Head of caudate nucleus (tissue), 42 donors: ENCODE results near the gene NINJ1.

Source experiments
- DNase-seq, 42 donors: peaks; one replicate each; pipeline versions ENCODE4 v3.0.0 to v3.0.0-alpha.2; 2020 to 2021; ENCODE audit warnings: mixed read lengths in 7 of 42
- intact Hi-C: fragments of 100-400 bp; cut with DNase I; formaldehyde crosslinking; loops from one replicate; pipeline ENCODE4 v1.15.0; 2022

The NINJ1 gene

GRCh38 chr9:93134015-93134739 lies at the start of gene NINJ1:
NINJ1 (minus strand) TSS chr9:93134251; CDS start chr9:93134217, 34 bp downstream.
- intact Hi-C loops, result loop anchor here (5.0 kb wide), 1 partner anchor 37 kb away; the partner anchor contains the start of gene CARD19
- peak in 39 of 42 donors; percentile 37 to 84 (median 69) for DNase-seq

GRCh38 chr9:93183131-93183662 lies 49.1 kb upstream of the NINJ1 start:
- intact Hi-C loops, result loop anchor here (10.0 kb wide), 1 partner anchor 112 kb away; no protein-coding TSS in a partner anchor
- DNase-seq, result no peak

GRCh38 chr9:93182572-93182971 lies 48.5 kb upstream of the NINJ1 start:
- intact Hi-C loops, result loop anchor here (10.0 kb wide), 1 partner anchor 112 kb away; no protein-coding TSS in a partner anchor

DNA sequence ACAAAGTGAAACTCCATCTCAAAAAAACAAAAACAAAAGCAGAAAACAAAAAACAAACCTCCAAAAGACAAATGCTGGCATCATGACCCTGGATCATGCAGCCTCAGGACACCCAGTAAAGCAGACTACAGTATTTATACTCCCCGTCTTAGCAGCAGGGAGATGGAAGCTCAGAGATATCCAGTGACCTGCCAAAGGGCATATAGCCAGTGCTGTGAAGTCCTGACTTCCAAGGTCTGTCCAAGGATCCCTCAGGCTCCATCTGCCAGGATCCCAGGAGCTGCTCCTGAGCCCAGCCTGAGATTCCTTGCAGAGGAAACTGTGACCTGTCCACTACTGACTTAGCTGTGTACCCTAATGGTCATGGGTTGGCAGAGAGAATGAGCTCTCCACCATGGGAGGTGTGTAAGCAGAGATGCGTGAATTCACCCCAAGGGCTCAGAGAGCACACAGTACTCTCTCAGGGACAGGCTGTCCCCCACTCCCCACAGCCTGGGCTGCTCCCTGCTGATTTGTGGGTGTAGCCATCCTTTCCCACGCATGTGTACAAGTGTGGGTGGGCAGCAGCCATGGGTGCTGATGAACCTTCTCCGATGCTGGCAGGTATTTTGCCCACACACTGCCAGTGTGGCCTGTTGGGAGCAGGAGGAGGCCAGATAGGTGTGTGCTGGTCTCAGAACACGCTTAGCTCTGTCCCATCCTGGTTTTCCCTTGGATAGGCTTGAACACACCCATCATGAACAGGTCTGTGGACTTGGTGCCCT lies 47.8 kb upstream of the NINJ1 start:
- intact Hi-C loops, result loop anchor here (10.0 kb wide), 1 partner anchor 113 kb away; no protein-coding TSS in a partner anchor
- no peak for DNase-seq

More at GRCh38 chr9:93182572-93182971, 48.5 kb upstream of the NINJ1 start:
- no peak for DNase-seq

GRCh38 chr9:93180938-93181337 lies 46.9 kb upstream of the NINJ1 start:
- no peak for DNase-seq
- intact Hi-C loops, result loop anchor here (10.0 kb wide), 1 partner anchor 114 kb away; no protein-coding TSS in a partner anchor

DNA sequence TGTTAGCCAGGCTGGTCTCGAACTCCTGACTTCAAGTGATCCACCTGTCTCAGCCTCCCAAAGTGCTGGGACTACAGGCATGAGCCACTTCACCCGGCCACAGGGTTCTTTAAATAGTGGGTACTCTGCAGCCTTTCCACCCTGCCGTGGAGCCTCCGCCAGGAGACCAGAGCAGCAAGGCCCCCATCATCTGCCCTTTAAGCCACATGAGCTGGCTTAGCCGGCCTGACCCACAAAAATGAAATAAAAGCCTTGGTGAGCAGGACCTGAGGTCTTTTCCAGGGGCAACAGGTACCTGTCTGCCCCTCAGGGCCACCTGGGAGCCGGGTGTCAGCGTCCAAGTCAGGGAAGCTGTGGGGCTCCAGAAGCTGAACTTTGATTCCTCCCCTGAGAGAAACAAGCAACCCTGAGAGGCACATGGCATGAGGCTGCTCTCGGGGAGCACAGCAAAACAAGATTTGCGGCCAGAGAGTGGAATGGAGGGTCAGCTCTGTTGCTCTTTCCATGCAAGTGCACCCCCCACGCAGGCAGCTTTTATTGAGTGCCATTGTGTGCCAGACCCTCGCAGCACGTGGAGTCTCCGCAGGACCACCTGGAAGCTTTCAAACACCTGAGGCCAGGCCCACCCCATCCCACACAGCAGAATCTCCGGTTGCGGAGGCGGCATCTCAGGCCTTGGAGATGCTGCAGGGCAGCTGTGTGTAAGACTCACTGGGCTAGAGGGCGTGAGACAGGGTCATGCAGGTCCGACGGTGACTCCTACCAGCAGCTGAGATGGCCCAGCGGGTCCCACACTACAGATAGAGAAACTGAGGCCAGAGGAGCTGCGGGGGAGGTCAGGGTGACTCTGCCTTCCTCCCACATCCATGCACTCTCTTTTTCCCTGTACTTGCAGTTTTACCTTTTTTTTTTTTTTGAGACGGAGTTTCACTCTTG lies 45.1 kb upstream of the NINJ1 start:
- intact Hi-C loops, result no loop called here
- no peak for DNase-seq

GRCh38 chr9:93177676-93178075 lies 43.6 kb upstream of the NINJ1 start:
- DNase-seq, result no peak
- intact Hi-C loops, result no loop called here

- DNase-seq, result no peak
- intact Hi-C loops, result no loop called here
Observed at GRCh38 chr9:93174976-93175375, 40.9 kb upstream of the NINJ1 start.

- DNase-seq, result no peak
- intact Hi-C loops, result no loop called here
Observed at GRCh38 chr9:93173365-93174051, 39.5 kb upstream of the NINJ1 start.

DNA sequence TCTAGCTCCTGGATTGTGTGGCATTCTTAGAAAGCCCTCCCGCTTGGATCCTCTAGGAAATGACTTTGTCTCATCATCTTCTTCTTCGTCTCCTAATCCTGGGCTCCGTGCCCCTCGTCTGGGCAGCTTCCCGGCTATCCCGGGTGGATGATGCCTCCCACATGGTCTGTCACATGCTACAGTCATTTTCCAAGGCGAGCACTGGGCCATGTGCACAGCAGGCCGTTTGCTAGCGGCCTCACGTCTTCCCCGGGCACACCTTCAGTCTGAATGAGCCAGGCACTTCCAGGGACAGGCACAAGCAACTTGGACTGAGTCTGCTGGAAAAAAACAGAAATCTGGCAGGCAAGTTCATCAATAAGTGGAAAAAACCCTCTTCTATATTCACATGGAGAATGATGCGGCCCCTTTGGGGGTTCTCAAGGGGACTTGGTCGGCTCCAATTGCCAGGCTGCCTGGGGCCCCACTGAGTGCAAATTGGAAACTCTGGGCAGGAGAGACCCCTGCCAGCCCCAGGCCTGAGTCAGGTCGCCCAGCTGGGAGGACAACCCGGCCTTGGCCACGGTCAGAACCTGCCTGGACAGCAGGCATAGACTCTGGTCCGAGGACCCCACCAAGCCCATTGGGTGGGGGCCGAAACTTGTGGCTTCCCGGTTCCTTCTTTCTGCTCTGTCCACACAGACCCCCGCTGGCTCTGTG lies 38.8 kb upstream of the NINJ1 start:
- DNase-seq, result no peak

DNA sequence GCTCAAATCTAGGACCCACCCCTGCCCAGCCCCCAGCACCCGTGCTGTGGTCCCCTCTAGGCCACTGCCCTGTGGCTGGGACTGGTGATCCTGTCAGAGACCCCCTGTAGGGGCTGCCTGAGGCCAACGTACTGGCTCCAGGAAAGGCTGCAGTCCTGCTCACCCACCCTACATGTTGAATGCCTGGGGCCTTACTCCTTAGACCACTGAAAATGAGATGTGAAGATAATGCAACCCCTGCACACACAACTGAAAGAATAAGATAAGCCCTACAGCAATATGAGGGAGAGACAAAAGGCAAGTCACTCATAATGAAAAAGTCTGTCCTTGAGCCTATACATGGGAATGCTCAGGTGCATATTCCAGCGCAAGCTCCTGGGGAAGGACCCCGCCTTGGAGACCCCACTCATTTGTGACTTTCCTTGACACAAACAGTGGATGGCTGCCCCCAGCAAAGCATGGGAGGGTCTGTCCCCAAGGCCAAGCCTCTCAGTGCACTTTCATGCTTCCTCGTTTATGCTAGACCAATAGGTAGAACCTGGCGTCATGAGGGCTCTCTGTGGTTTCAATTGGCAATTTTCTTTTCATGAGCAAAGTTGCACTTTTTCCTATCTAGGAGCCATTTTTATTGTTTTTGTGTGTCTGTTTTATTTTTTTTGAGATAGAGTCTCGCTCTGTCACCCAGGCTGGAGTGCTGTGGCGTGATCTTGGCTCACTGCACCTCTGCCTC lies 37.4 kb upstream of the NINJ1 start:
- no peak for DNase-seq
- intact Hi-C loops, result no loop called here

More for the DNA sequence above, 38.8 kb upstream of the NINJ1 start:
- intact Hi-C loops, result no loop called here

- no peak for DNase-seq
Observed at GRCh38 chr9:93170571-93170970, 36.5 kb upstream of the NINJ1 start.

GRCh38 chr9:93169444-93169843 lies 35.4 kb upstream of the NINJ1 start:
- intact Hi-C loops, result no loop called here
- DNase-seq, result no peak

More at GRCh38 chr9:93170571-93170970, 36.5 kb upstream of the NINJ1 start:
- intact Hi-C loops, result no loop called here

- intact Hi-C loops, result no loop called here
- DNase-seq, result no peak
Observed at GRCh38 chr9:93168581-93168980, 34.5 kb upstream of the NINJ1 start.

DNA sequence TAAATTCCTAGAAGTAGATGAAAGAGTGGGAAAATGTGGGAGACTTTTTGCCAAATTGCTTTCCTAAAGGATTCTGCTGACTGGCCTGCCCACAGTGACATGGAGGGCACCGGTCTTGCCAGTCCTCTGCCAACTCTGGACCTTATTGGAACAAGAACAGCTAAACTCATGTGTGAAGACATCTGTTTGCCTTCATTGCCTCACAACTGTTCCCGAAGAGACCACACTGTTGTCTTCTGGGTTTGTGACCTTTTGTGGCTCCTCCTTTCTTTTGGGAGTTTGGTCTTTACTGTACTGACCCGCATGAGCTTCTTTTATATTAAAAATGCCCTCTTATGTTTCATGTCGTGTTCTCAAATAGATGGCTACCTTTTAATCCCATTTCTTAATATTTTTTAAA lies 33.8 kb upstream of the NINJ1 start:
- intact Hi-C loops, result no loop called here
- no peak for DNase-seq

DNA sequence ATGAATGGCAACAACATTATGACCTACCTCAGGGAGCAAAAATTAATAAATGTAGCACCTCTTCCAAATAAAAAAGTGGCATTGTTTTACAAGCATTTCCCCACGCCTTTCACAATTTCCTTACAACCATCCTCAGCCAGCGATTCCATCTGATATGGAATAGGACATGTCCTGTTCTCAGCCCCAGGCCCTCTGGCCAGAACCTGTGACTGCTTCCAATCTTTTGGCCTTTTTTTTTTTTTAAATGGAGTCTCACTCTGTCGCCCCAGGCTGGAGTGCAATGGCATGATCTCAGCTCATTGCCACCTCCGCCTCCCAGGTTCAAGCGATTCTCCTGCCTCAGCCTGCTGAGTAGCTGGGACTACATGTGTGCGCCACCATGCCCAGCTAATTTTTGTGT lies 33.1 kb upstream of the NINJ1 start:
- DNase-seq, result no peak
- intact Hi-C loops, result no loop called here

DNA sequence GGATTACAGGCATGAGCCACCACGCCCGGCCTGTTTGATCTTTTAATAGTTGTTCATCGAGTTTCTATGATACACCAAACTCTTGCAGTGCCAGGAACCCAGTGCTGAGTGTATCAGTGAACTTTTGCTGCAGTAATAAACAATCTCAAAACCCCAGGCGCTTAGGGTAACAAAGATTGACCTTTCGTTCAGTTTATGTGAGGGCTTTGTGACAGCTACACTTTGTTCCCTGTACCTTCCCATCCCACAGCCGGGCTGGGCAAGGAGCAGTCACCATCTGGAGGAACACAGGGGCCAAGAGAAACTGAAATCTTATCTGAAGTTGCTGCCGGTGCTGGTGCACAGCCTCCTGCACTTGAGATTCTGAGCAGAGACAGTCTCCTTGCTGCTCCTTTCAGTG lies 32.6 kb upstream of the NINJ1 start:
- DNase-seq, result no peak
- intact Hi-C loops, result no loop called here
